Retinal pigment epithelial cell (primary cell): ENCODE results near the gene APOBR.
A peak's percentile ranks its signal among the peaks of the same experiment; 100 is the strongest.
"Not testable (repeated sequence)": the region's sequence is repeated elsewhere in the genome, so short reads cannot be mapped to it uniquely, and the experiment has no call there.

Experiments
- DNase-seq: peaks from one replicate; pipeline ENCODE4 v3.0.0-alpha.2; 2010; ENCODE audit warnings: low read depth
- H3K4me3 ChIP-seq: 2 replicates; pipeline ENCODE4 v1.5.1; 2011; ENCODE audit warnings: mild to moderate bottlenecking, low read length, control low read depth, moderate library complexity
- CTCF ChIP-seq: conservative IDR thresholded peaks from 2 replicates; pipeline ENCODE4 v1.5.1; 2011; ENCODE audit warnings: low read depth, low read length, control low read depth, inconsistent platforms

APOBR gene

DNA sequence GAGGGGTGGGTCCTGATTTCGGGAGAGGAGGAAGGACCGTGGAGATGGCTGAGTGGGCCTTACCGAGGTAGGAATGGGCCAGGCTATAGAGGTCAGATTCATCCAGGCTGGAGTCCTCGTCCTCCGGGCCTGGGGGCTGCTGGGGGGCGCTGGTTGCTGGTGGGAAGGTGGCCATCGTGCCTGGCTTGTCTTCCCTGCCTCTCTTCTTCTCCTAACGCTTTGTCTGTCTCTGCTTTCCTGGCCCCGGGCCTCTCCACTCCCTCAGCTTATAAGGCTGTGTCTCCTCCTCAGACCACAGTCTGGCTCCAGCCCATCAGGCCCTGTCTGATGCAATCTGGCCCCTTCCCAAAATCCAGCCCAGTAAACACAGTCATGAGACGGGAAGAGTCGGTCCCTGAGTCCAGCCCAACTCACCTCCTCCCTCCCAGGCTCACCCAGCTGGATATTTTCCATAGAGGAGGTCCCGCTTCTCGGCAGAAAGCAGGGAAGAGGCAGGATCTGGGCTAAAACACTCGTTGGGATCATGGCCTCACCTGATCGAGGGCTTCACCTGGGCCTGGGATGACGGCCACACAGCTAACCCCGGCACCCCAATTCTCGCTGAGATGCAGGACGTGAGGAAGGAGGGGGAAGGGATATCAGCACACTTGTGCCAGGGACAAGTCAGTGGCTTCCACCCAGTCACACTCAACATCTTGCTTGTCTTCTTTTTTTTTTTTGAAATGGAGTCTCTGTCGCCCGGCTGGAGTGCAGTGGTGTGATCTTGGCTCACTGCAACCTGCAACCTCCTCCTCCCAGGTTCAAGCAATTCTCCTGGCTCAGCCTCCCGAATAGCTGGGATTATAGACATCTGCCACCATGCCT is 44.5 kb downstream of the APOBR start, which contains the start of gene NUPR1:
NUPR1 (minus strand) TSS at position 242 of the 864 bp plus-strand sequence; CDS start at position 175, 67 bp downstream.
- peak; percentile 76 for DNase-seq
- TF ChIP-seq CTCF: no peak
- H3K4me3 ChIP-seq: peak within 1 kb of the TSS; percentile 8

DNA sequence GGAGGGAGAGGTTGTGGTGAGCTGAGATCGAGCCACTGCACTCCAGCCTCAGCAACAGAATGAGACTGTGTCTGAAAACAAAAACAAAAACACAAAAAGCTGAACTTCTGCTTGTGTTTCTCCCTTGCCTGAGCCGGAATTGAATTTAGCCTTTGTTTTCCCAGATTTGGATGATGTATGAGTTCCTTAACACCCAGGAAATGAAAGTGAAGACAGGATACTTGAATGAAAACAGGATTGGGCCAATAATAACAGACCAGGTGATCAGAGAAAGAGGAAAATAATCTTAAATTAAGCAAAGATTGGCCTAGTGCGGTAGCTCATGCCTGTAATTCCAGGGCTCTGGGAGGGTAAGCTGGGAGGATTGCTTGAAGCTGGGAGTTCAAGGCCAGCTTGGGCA is 45.9 kb downstream of the APOBR start:
- no peak for TF ChIP-seq CTCF
- DNase-seq: no peak

GRCh38 chr16:28542646-28543045 is 48.2 kb downstream of the APOBR start:
- no peak for TF ChIP-seq CTCF
- no peak overlapping the region for H3K4me3 ChIP-seq
- DNase-seq: no peak

More for the DNA sequence above, 45.9 kb downstream of the APOBR start:
- H3K4me3 ChIP-seq: no peak overlapping the region

DNA sequence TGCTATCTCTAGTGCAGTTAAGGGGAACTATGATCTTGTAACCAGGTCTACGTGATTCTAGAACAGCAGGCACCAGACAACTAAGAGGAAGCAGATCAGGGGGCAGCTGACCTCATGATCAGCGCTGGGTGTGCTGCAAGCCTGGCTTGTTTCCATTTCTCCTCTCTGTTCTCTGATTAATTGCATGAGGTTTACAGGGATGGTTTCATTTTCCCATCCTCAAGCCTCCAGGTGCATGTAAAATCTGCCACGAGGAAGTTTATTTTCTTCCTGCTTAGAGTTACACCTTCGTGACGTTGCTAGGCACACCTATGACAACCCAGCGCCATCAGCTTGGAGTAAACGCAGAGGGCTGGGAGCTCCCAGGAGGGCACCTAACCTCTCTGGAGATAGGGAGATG is 48.6 kb downstream of the APOBR start:
- H3K4me3 ChIP-seq: no peak overlapping the region
- no peak for DNase-seq
- TF ChIP-seq CTCF: no peak

DNA sequence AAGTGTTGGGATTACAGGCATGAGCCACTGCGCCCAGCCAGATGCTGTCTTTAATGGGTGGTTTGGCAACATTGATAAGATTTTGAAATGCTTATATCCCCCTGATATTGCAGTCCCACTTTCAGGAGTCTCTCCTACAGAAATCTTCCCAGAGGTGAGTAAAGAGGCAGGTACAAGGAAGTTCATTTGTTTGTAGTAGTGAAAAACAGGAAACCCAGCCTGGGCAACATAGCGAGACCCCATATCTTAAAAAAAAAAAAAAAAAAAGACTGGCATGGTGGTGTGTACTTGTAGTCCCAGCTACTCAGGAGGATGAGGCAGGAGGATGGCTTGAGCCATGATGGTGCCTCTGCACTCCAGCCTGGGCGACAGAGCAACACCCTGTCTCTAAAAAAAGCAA is 50.6 kb downstream of the APOBR start:
- no peak for DNase-seq
- no peak overlapping the region for H3K4me3 ChIP-seq
- TF ChIP-seq CTCF: no peak

DNA sequence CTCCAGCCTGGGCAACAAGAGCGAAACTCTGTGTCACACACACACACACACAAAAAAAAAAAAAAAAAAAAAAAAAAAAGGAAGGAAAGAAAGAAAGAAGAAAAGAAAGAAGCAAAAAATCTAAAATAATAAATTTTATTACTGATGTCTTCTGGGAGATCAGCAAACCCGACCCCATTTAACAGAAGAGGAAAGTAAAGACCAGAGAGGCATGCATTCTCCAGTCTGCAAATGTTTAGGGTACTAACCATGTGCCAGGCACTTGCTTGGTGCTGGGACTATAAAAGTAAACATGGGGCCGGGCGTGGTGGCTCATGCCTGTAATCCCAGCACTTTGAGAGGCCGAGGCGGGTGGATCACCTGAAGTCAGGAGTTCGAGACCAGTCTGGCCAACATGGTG is 51.5 kb downstream of the APOBR start:
- DNase-seq, H3K4me3 ChIP-seq: not testable (repeated sequence)

- no peak for DNase-seq
- no peak for TF ChIP-seq CTCF
- H3K4me3 ChIP-seq: no peak overlapping the region
Observed at GRCh38 chr16:28546626-28547025, 52.2 kb downstream of the APOBR start.
